Lower leg skin (tissue), 4 donors: ENCODE measurements around the gene METRNL. TPM values are rescaled to one million over a fixed set of nuclear protein-coding genes. Genes with fewer than 3 reads are reported as not detected.

Source experiments
- DNase-seq, 2 donors: peaks; one replicate each; pipeline ENCODE4 v3.0.0-alpha.2; 2019; ENCODE audit warnings: low spot score in 2 of 2
- H3K4me3 ChIP-seq: fragments of 200-600 bp; sonication (generic); 2 replicates; pipeline ENCODE4 v1.5.1; 2017; ENCODE audit warnings: mild to moderate bottlenecking, low read depth; ENCODE audit not compliant: poor library complexity, severe bottlenecking
- POLR2A ChIP-seq, 2 donors: fragments of 450-650 bp; IDR thresholded peaks; one replicate each; pipeline ENCODE4 v1.6.1; 2016 to 2017; ENCODE audit warnings: antibody characterized with exemption in 2 of 2, mild to moderate bottlenecking in 1 of 2, moderate library complexity in 1 of 2
- WGBS, 2 donors: methylation state at CpG; one replicate each; pipeline ENCODE4 v1.1.5; 2018; 5-methylcytosine and 5-hydroxymethylcytosine counted together
- intact Hi-C: fragments of 100-400 bp; cut with DNase I; formaldehyde crosslinking; loops from one replicate; pipeline ENCODE4 v1.15.0; 2023; ENCODE audit warnings: low total_unique reads
- total RNA-seq, 4 donors: library from RNA; depleted of rRNA; stranded (reverse); fragments of >200 nt; gene quantifications; one replicate each; pipeline ENCODE4 v1.1.0, GENCODE V29; 2016
- TF ChIP-seq, protein P1 (sequence below), 3 donors: fragments of 450-650 bp; IDR thresholded peaks; one replicate each; pipeline ENCODE4 v1.5.1; 2016; ENCODE audit warnings: antibody characterized with exemption in 3 of 3, mild to moderate bottlenecking in 3 of 3, moderate library complexity in 2 of 3

Gene METRNL
- total RNA-seq, 4 donors from 2014 or later: 208 to 343 (median 296) TPM

- peak overlapping the region; percentile 45 for H3K4me3 ChIP-seq
- peak in 1 of 2 donors; percentile 93 for DNase-seq
- intact Hi-C loops: no loop called here
- WGBS, 2 donors: 24 to 25% methylated on average over 45 to 55 of the region's 55 CpGs
- TF ChIP-seq, protein P1, sequence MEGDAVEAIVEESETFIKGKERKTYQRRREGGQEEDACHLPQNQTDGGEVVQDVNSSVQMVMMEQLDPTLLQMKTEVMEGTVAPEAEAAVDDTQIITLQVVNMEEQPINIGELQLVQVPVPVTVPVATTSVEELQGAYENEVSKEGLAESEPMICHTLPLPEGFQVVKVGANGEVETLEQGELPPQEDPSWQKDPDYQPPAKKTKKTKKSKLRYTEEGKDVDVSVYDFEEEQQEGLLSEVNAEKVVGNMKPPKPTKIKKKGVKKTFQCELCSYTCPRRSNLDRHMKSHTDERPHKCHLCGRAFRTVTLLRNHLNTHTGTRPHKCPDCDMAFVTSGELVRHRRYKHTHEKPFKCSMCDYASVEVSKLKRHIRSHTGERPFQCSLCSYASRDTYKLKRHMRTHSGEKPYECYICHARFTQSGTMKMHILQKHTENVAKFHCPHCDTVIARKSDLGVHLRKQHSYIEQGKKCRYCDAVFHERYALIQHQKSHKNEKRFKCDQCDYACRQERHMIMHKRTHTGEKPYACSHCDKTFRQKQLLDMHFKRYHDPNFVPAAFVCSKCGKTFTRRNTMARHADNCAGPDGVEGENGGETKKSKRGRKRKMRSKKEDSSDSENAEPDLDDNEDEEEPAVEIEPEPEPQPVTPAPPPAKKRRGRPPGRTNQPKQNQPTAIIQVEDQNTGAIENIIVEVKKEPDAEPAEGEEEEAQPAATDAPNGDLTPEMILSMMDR (IDR thresholded peaks at IDR 0.05): no peak
- no peak for TF ChIP-seq POLR2A (IDR thresholded peaks at IDR 0.05)
Observed at GRCh38 chr17:83050651-83051395, 28.6 kb upstream of the METRNL start.

- DNase-seq: peak; percentile 93 to 99
- H3K4me3 ChIP-seq: peak overlapping the region; percentile 45
- TF ChIP-seq, protein P1 (IDR thresholded peaks at IDR 0.05): no peak
- no peak for TF ChIP-seq POLR2A (IDR thresholded peaks at IDR 0.05)
- intact Hi-C loops: no loop called here
- 0 to 2% methylated on average over 9 to 66 of the region's 95 CpGs for WGBS, 2 donors
Observed at GRCh38 chr17:83051396-83052240, 27.8 kb upstream of the METRNL start.

DNA sequence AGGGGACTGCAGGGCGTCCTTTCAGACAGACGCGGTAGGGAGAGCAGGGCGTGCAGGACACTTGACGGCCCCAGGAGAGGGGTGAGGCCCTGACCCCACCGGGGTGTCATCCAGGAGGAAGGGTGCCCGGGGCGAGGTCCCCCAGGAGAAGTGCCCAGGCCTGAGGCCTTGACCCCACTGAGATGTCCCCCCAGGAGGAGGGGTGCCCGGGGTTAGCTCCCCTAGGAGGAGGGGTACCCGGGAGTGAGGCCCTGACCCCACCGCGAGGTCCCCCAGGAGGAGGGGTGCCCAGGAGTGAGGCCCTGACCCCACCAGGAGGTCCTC lies 27.2 kb upstream of the METRNL start:
- intact Hi-C loops: no loop called here
- 44 to 48% methylated on average over 4 to 10 of the region's 12 CpGs for WGBS, 2 donors
- no peak for TF ChIP-seq POLR2A (IDR thresholded peaks at IDR 0.05)
- TF ChIP-seq, protein P1 (IDR thresholded peaks at IDR 0.05): no peak
- H3K4me3 ChIP-seq: no peak overlapping the region
- no peak for DNase-seq

DNA sequence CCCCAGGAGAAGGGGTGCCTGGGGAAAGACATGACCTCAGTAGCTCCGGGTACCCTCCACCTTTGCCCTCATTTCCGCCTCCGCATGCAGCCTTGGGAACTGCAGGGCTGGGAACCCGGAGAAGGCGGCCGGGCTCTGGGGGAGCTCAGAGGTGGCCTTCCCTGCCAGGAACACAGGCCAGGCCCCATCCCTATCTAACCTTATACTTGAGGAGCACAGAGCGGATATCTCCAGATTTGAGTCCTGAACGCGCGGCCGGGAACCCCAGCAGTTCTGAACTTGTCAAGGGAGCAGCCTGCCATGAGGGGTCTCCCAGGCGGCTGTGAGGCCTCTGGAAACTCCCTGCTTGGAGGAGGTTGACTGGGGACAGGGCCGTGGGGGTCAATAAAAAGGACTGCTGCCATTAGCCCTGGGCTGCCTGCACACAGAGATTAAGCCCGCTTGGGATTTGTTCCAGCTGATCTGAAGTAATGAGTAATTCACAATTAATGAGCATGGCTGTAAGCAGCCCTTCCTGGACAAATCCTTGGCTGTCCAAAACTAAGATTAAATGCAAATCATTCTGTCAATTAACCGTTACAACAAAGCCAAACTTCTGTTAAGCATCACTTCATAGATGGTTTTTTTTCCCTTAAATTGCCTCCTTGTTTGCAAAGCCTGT lies 26.3 kb upstream of the METRNL start:
- WGBS, 2 donors: 63 to 77% methylated on average over 15 of the region's 15 CpGs
- no peak overlapping the region for H3K4me3 ChIP-seq
- DNase-seq: peak in 1 of 2 donors; percentile 85
- TF ChIP-seq POLR2A (IDR thresholded peaks at IDR 0.05): no peak
- intact Hi-C loops: no loop called here

- WGBS, 2 donors: 65 to 70% methylated on average over 13 of the region's 13 CpGs
- H3K4me3 ChIP-seq: no peak overlapping the region
- TF ChIP-seq POLR2A (IDR thresholded peaks at IDR 0.05): no peak
- TF ChIP-seq, protein P1 (IDR thresholded peaks at IDR 0.05): no peak
- DNase-seq: peak; percentile 65 to 92
- intact Hi-C loops: no loop called here
Observed at GRCh38 chr17:83053739-83054451, 25.5 kb upstream of the METRNL start.
